IPS-18c (cell line): Measurements from ENCODE around the gene CYP39A1.

Experiments
- H3K4me3 ChIP-seq: 2 replicates; pipeline ENCODE4 v1.7.0; 2013; ENCODE audit warnings: low read depth, mild to moderate bottlenecking, low read length, moderate library complexity; ENCODE audit not compliant: insufficient read depth
- H3K9me3 ChIP-seq: one replicate; pipeline ENCODE4 v1.6.1; 2013; ENCODE audit warnings: mild to moderate bottlenecking, low read length, moderate library complexity; ENCODE audit not compliant: control insufficient read depth, insufficient read depth

Gene CYP39A1

GRCh38 chr6:46652603-46653438 is at the start of gene CYP39A1, which contains the start of gene SLC25A27:
Gene CYP39A1 (minus strand): TSS chr6:46652818. CDS start chr6:46652582, 236 bp downstream.
Gene SLC25A27 (plus strand): TSS chr6:46652975. CDS start chr6:46653193, 218 bp downstream.
- Histone ChIP-seq H3K4me3 (peak within 1 kb of the TSS; percentile 98), H3K9me3 (no peaks in the 10 kb centered on the region)

GRCh38 chr6:46699970-46700369 is 47.4 kb upstream of the CYP39A1 start:
- Histone ChIP-seq H3K4me3 (no peak overlapping the region), H3K9me3 (no peaks in the 10 kb centered on the region)

GRCh38 chr6:46690911-46691451 is 38.4 kb upstream of the CYP39A1 start:
- H3K4me3 ChIP-seq = no peak overlapping the region
- H3K9me3 ChIP-seq = no peaks in the 10 kb centered on the region

GRCh38 chr6:46690141-46690755 is 37.6 kb upstream of the CYP39A1 start:
- Histone ChIP-seq H3K9me3 (no peaks in the 10 kb centered on the region), H3K4me3 (no peak overlapping the region)

- Histone ChIP-seq H3K9me3 (no peaks in the 10 kb centered on the region), H3K4me3 (no peak overlapping the region)
Observed at GRCh38 chr6:46689657-46690056, 37.0 kb upstream of the CYP39A1 start.

GRCh38 chr6:46688966-46689335 is 36.3 kb upstream of the CYP39A1 start:
- H3K9me3 ChIP-seq = no peaks in the 10 kb centered on the region
- no peak overlapping the region for H3K4me3 ChIP-seq

GRCh38 chr6:46688117-46688965 is 35.7 kb upstream of the CYP39A1 start:
- H3K9me3 ChIP-seq = no peaks in the 10 kb centered on the region
- H3K4me3 ChIP-seq = no peak overlapping the region

- H3K4me3 ChIP-seq = no peak within 1 kb of the TSS
Observed at GRCh38 chr6:46687619-46688097, 35.0 kb upstream of the CYP39A1 start, which contains the start of gene TDRD6. Gene TDRD6 (plus strand): TSS chr6:46687885. CDS start chr6:46688129, 244 bp downstream.

GRCh38 chr6:46684771-46685170 is 32.2 kb upstream of the CYP39A1 start:
- no peak overlapping the region for H3K4me3 ChIP-seq
- no peaks in the 10 kb centered on the region for H3K9me3 ChIP-seq

More at GRCh38 chr6:46687619-46688097, 35.0 kb upstream of the CYP39A1 start, which contains the start of gene TDRD6:
- no peaks in the 10 kb centered on the region for H3K9me3 ChIP-seq

- Histone ChIP-seq H3K4me3 (no peak overlapping the region), H3K9me3 (no peaks in the 10 kb centered on the region)
Observed at GRCh38 chr6:46677314-46677654, 24.7 kb upstream of the CYP39A1 start.

GRCh38 chr6:46676604-46677313 is 24.1 kb upstream of the CYP39A1 start:
- no peaks in the 10 kb centered on the region for H3K9me3 ChIP-seq

GRCh38 chr6:46674410-46674809 is 21.8 kb upstream of the CYP39A1 start:
- H3K4me3 ChIP-seq = no peak overlapping the region
- no peaks in the 10 kb centered on the region for H3K9me3 ChIP-seq

More at GRCh38 chr6:46676604-46677313, 24.1 kb upstream of the CYP39A1 start:
- H3K4me3 ChIP-seq = no peak overlapping the region

GRCh38 chr6:46667377-46667776 is 14.8 kb upstream of the CYP39A1 start:
- no peaks in the 10 kb centered on the region for H3K9me3 ChIP-seq
- no peak overlapping the region for H3K4me3 ChIP-seq

GRCh38 chr6:46661483-46661882 is 8.9 kb upstream of the CYP39A1 start:
- no peaks in the 10 kb centered on the region for H3K9me3 ChIP-seq
- H3K4me3 ChIP-seq = no peak overlapping the region

GRCh38 chr6:46657642-46658041 is 5.0 kb upstream of the CYP39A1 start:
- Histone ChIP-seq H3K9me3 (no peaks in the 10 kb centered on the region), H3K4me3 (no peak overlapping the region)

GRCh38 chr6:46655803-46656202 is 3.2 kb upstream of the CYP39A1 start:
- H3K4me3 ChIP-seq = no peak overlapping the region
- H3K9me3 ChIP-seq = no peaks in the 10 kb centered on the region
